Uterus (tissue), 4 donors: Measurements from ENCODE around the gene NTRK3. TPM values are rescaled to one million over a fixed set of nuclear protein-coding genes. Genes with fewer than 3 reads are reported as not detected.

ENCODE experiments used
- DNase-seq, 2 donors: peaks; one replicate each; pipeline ENCODE4 v3.0.0-alpha.2; 2019 to 2020
- H3K27ac ChIP-seq, 2 donors: fragments of 200-600 bp; sonication (generic); 1 replicate in 1 of 2; 2 replicates in 1 of 2; pipeline ENCODE4 v1.5.1; 2016 to 2018
- H3K27me3 ChIP-seq, 2 donors: fragments of 200-600 bp; sonication (generic); one replicate each; pipeline ENCODE4 v1.5.1; 2018 to 2019; ENCODE audit warnings: control low read depth in 1 of 2
- H3K36me3 ChIP-seq, 2 donors: fragments of 200-600 bp; sonication (generic); one replicate each; pipeline ENCODE4 v1.5.1; 2019; ENCODE audit warnings: control low read depth in 1 of 2
- H3K4me1 ChIP-seq, 2 donors: fragments of 200-600 bp; sonication (generic); one replicate each; pipeline ENCODE4 v1.5.1; 2018 to 2019; ENCODE audit warnings: control low read depth in 1 of 2
- H3K4me3 ChIP-seq, 2 donors: fragments of 200-600 bp; sonication (generic); 1 replicate in 1 of 2; 2 replicates in 1 of 2; pipeline ENCODE4 v1.5.1; 2018 to 2019; ENCODE audit warnings: mild to moderate bottlenecking in 1 of 2
- H3K9me3 ChIP-seq, 2 donors: fragments of 200-600 bp; sonication (generic); one replicate each; pipeline ENCODE4 v1.5.1; 2019; ENCODE audit warnings: control low read depth in 1 of 2
- POLR2A ChIP-seq, 2 donors: fragments of 450-650 bp; IDR thresholded peaks; one replicate each; pipeline ENCODE4 v1.6.1; 2016; ENCODE audit warnings: antibody characterized with exemption in 2 of 2, mild to moderate bottlenecking in 1 of 2, moderate library complexity in 1 of 2
- intact Hi-C: fragments of 100-400 bp; cut with DNase I; formaldehyde crosslinking; loops from one replicate; pipeline ENCODE4 v1.15.1; 2023; ENCODE audit warnings: low total_unique reads
- total RNA-seq, 4 donors: library from RNA; depleted of rRNA in 3 of 4; stranded (reverse); fragments of >200 nt in 3 of 4; gene quantifications; one replicate each; pipeline versions ENCODE4 v1.1.0 to v1.2.4, GENCODE V29; 2014 to 2023
- TF ChIP-seq, protein P1 (sequence below), 4 experiments: fragments of 200-600 bp in 2 of 4; fragments of 450-650 bp in 2 of 4; sonication (generic) in 2 of 4; IDR thresholded peaks; one replicate each; pipeline ENCODE4 v1.5.1; 2016 to 2019; ENCODE audit warnings: antibody characterized with exemption in 4 of 4, mild to moderate bottlenecking in 2 of 4, moderate library complexity in 1 of 4
- donor health status: DM: yes; HTN: yes; CAD: no.

NTRK3 gene
- total RNA-seq, 4 donors from 2014 or later, result 6.9 to 47.0 (median 32.5) TPM

DNA sequence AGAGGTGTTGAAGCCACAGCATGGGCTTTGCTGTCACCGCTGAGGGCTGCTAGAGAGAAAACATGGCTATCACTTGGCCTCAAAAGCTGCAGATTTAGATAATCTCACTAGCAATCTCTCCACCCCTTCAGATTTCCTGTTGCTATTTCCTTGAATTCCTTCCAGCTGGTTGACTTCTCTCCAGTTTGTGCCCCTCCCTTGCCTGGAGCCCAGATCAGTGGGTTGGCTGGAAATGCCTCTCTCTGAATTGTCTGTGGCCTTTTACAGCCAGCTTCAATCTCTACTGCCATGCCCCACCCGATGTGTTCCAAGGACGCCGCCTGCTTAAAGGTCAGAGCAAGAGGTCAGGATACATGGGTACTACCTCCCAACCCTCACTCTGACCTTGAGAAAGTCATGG lies 294.1 kb downstream of the NTRK3 start:
- intact Hi-C loops, result no loop called here
- no peak overlapping the region for H3K27ac ChIP-seq
- H3K36me3 ChIP-seq, result no peaks in the 10 kb centered on the region
- H3K4me3 ChIP-seq, result no peak overlapping the region
- no peaks in the 10 kb centered on the region for H3K4me1 ChIP-seq
- no peak for DNase-seq
- TF ChIP-seq POLR2A (IDR thresholded peaks at IDR 0.05), result no peak
- TF ChIP-seq, protein P1, sequence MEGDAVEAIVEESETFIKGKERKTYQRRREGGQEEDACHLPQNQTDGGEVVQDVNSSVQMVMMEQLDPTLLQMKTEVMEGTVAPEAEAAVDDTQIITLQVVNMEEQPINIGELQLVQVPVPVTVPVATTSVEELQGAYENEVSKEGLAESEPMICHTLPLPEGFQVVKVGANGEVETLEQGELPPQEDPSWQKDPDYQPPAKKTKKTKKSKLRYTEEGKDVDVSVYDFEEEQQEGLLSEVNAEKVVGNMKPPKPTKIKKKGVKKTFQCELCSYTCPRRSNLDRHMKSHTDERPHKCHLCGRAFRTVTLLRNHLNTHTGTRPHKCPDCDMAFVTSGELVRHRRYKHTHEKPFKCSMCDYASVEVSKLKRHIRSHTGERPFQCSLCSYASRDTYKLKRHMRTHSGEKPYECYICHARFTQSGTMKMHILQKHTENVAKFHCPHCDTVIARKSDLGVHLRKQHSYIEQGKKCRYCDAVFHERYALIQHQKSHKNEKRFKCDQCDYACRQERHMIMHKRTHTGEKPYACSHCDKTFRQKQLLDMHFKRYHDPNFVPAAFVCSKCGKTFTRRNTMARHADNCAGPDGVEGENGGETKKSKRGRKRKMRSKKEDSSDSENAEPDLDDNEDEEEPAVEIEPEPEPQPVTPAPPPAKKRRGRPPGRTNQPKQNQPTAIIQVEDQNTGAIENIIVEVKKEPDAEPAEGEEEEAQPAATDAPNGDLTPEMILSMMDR (IDR thresholded peaks at IDR 0.05), result no peak
- no peaks in the 10 kb centered on the region for H3K27me3 ChIP-seq
- H3K9me3 ChIP-seq, result no peaks in the 10 kb centered on the region

DNA sequence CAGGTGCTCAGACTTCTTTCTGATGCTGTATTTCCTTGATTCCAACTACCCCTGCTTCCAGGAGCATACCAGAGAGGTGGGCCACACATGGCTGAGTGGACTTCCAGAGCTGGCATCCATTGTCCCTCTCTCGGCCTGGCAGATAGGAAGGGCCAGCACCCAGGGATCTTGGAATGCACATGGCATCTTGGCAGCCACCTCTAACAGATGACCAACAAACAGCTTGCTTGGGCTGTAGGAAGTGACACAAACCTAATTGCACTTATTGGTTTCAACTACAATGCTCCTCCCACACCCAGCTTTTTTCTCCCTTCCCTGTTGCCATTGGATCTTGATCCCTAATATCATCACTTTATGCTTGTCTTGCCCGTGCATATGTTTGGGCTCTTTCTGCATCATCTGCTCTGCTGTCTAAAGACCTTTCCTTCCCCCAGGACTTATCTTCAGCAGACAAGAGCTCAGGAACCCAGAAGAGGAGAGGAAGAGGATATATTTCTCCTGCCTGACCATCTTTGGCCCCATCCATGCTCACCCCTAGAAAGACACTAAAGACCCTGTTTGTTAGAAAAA lies 294.6 kb downstream of the NTRK3 start:
- no peaks in the 10 kb centered on the region for H3K9me3 ChIP-seq
- TF ChIP-seq, protein P1 (IDR thresholded peaks at IDR 0.05), result no peak
- no peak for TF ChIP-seq POLR2A (IDR thresholded peaks at IDR 0.05)
- H3K4me3 ChIP-seq, result no peak overlapping the region
- no peaks in the 10 kb centered on the region for H3K4me1 ChIP-seq
- H3K27ac ChIP-seq, result no peak overlapping the region
- DNase-seq, result no peak
- H3K36me3 ChIP-seq, result no peaks in the 10 kb centered on the region
- no peaks in the 10 kb centered on the region for H3K27me3 ChIP-seq
- intact Hi-C loops, result no loop called here

DNA sequence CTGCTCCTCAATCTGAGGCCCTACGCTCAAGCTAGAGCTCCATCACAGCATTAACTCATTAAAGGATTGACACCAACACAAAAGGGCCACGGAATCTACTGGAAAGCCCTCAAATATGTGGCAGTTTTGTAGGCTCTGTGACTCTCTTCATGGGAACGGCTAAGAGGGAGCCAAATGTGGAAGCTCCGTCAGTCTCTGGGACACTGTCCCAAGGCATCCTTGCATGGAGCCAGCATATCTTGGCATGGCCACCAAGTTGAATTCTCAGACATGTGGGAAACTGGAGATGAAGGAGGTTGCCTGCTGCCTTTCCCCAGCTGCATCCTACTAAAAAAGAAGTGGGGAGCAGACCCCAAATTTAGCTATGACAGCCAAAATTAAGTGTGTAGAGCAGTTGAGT lies 296.9 kb downstream of the NTRK3 start:
- DNase-seq, result no peak
- no peaks in the 10 kb centered on the region for H3K4me1 ChIP-seq
- H3K4me3 ChIP-seq, result no peak overlapping the region
- TF ChIP-seq, protein P1 (IDR thresholded peaks at IDR 0.05), result no peak
- TF ChIP-seq POLR2A (IDR thresholded peaks at IDR 0.05), result no peak
- no peak overlapping the region for H3K27ac ChIP-seq
- intact Hi-C loops, result no loop called here
- H3K27me3 ChIP-seq, result no peaks in the 10 kb centered on the region
- no peaks in the 10 kb centered on the region for H3K36me3 ChIP-seq
- H3K9me3 ChIP-seq, result no peaks in the 10 kb centered on the region

DNA sequence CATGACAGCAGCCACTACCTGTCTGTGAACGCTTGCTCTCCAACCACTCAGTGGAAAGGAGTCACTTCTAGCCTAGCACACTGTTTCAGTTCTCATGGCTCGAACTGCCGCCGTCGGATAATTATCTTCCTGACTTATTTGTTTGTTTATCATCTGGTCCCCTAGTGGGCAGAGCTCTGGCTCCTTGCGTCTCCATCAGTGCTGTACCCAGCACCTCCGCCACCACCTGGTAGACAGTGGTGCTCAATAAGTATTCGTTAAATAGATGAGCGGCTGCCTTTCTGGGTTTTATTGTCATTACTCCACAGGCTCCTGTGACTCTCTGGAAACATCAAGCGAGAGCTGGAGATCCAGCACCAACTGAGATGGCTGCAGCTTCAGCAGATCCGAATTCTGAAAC lies 297.5 kb downstream of the NTRK3 start:
- H3K4me3 ChIP-seq, result no peak overlapping the region
- TF ChIP-seq POLR2A (IDR thresholded peaks at IDR 0.05), result no peak
- TF ChIP-seq, protein P1 (IDR thresholded peaks at IDR 0.05), result no peak
- no peaks in the 10 kb centered on the region for H3K36me3 ChIP-seq
- H3K27me3 ChIP-seq, result no peaks in the 10 kb centered on the region
- intact Hi-C loops, result no loop called here
- DNase-seq, result no peak
- no peak overlapping the region for H3K27ac ChIP-seq
- no peaks in the 10 kb centered on the region for H3K4me1 ChIP-seq
- H3K9me3 ChIP-seq, result no peaks in the 10 kb centered on the region

DNA sequence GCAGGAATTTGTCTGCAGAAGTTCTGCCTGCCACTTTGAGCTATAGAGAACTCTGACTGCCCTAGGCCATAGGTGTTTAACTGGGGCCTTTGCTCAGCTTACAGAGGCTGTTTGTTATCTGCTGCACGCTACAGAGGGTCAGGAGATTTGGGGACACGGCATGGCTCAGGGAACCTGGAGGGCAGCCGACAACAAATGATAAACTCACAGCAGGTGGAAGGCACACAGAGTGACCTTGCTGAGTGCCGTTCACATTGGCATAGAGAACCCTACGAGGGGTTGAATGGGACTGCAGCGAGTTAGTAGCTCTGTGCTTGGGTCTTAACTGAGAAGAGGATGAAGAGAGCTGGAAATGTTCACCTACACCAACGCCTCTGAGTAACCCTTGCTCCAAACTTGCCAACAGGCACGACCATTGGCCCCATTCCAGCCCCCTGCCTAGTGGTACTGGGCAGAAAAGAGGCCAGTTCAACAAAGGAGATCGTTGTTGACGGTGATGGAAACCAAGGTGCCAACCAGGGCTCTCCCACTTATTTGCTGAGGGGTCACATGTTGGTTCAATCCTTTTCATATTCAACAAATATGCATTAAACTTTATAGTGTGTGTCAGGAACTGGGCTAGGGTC lies 301.1 kb downstream of the NTRK3 start:
- Histone ChIP-seq H3K27me3 (no peaks in the 10 kb centered on the region), H3K27ac (no peak overlapping the region), H3K9me3 (no peaks in the 10 kb centered on the region), H3K36me3 (no peaks in the 10 kb centered on the region), H3K4me1 (no peaks in the 10 kb centered on the region), H3K4me3 (no peak overlapping the region)
- intact Hi-C loops, result no loop called here
- TF ChIP-seq, protein P1 (IDR thresholded peaks at IDR 0.05), result no peak
- no peak for TF ChIP-seq POLR2A (IDR thresholded peaks at IDR 0.05)
- DNase-seq, result no peak
